GM19395 (cell line): Measurements from ENCODE around the gene STRIP1.
"Not testable (repeated sequence)": the region's sequence is repeated elsewhere in the genome, so short reads cannot be mapped to it uniquely, and the experiment has no call there.

ENCODE experiments used
- ATAC-seq: cut with Tn5 transposase; IDR thresholded peaks from one replicate; pipeline ENCODE4 v1.9.1; 2021; ENCODE audit warnings: mild to moderate bottlenecking, moderate library complexity; ENCODE audit not compliant: unreplicated experiment

The STRIP1 gene

DNA sequence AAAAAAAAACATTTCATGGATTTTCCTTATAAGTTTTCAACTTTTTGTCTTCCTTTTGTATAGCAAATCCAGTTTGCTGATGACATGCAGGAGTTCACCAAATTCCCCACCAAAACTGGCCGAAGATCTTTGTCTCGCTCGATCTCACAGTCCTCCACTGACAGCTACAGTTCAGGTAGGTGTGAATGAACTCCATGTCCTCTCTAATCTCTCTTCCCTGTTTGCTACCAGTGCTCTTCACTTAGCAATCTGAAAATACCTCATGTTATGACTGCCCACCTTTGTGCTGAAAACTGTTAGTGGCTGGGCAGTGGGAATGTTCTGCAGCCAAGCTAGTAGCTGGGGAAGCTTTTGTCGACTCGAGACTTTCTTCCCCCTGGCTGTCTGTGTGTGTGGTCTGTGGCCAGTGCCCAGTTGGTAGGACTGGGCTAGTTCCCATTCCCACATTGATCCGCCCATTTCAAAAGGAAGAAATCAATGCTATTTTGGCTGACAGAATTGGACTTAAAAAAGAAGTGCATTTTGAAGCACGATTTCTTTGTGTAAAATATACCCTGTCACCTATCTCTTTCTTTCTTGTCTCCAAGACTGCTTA lies 25.4 kb upstream of the STRIP1 start:
- no peak for ATAC-seq

DNA sequence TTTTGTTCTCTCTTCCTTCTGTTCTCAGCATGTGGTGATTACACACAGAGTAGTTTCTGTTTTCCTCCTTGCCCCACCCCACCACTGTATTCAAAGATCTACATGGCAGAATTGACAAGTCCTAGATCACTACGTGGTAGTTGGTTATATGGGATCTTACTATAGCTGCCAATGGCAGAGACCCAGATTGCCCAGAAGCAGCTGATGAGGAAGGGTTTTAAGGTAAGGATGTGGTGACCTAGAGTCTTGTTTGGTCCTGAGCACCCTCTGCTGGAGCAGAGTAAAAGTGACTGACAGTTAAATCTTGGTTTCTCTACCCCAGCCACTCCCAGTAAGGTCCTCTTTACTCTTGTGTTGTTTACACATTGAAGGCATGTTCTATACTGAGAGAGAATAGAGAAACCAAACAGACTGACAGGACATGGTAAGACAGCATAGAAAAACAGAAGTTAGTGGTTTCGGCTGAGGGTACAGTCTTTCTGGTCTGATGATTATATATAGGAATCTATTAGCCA lies 22.8 kb upstream of the STRIP1 start:
- peak; percentile 99 for ATAC-seq

DNA sequence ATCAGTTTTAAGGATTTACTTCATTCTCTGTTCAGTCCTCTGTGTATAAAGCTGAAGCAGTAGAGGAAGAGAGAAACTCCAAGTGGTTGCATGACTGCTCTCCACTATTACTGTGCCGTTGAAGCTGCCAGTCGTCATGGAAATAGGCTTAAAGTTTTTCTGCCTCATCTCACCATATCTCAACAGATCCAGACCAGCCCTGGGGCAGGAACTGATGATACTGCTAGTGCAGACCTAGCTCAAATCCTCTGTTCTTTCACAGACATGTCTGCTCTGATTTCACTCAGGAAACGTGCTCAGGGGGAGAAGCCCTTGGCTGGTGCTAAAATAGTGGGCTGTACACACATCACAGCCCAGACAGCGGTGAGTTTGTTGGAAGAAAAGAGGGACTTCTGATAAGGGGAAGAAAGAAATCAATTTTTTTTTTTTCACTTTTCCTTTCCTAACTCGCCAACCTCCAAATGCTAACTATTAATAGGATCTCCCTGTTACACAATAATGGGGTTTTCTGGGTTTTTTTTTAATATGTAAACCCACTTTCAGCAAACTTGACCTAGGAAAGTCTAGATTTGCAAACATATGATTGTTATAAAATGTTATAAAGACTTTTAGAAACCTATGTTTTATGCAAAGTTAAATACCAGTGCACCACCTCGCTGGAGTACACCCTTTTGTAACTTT lies 22.2 kb upstream of the STRIP1 start:
- peak; percentile 73 for ATAC-seq

DNA sequence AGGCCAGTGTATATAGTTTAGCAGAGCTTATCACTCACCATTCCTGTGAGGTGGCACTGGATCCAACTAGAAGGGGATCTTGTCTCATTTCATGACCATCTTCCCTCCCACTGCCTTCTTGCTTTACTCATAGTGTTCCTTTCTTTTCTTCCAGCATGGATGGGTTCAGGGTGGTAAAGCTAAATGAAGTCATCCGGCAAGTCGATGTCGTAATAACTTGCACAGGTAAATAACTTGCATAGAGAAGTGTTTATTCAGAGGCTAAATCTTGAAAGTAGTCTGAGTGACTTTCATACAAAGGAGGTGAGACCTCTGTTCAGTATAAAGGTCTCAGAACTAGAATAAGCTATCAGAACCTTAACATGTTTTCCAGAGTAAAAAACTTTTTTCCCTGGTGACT lies 16.6 kb upstream of the STRIP1 start:
- ATAC-seq, result no peak

DNA sequence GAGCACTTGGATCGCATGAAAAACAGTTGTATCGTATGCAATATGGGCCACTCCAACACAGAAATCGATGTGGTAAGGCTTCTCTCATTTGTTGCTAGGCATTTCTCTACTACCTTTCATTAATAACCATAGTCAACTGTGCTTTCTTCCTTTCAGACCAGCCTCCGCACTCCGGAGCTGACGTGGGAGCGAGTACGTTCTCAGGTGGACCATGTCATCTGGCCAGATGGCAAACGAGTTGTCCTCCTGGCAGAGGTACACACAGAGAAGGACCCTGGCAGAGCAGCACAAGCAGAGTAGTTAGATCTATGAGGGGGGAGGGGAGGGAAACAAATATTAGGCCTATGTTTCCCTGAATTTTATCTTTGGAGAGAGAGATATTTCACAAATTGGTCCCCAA lies 16.0 kb upstream of the STRIP1 start:
- no peak for ATAC-seq

DNA sequence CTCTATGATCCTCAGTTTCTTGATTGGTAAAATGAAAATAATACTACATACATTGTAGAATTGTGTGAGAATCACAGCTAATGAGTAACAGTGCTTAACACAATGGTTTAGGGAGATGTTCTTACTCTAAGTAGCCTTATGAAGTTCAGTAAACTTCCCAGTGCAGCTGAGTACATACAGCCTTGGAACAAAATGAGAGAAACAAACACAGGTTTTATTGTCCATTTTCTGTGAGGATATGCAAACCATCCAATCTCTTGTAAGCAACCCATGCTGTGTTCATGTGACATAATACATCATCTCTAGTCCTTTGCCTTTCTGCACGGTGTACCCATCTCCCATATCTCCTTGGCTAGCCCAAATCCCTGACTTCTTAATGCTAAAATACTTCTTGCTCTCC lies 14.7 kb upstream of the STRIP1 start:
- no peak for ATAC-seq

DNA sequence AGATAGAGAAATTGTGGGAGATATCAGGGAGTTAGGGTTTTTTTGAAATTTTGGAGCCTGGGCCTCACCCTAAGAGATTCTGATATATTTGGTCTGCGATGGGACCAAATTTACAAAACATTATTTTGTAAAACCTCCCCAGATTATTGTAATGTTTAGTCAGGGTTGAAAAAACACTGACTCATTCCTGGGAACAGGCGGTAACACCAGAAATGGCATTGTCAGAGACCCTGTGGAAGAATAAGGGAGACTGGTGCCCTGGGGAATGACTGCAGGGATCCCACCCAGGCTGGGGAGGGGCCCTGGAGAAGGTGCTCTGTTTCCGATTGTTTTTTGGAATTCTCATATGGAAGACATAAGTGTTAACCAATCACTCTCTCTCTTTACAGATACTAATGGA lies 13.1 kb upstream of the STRIP1 start:
- no peak for ATAC-seq

DNA sequence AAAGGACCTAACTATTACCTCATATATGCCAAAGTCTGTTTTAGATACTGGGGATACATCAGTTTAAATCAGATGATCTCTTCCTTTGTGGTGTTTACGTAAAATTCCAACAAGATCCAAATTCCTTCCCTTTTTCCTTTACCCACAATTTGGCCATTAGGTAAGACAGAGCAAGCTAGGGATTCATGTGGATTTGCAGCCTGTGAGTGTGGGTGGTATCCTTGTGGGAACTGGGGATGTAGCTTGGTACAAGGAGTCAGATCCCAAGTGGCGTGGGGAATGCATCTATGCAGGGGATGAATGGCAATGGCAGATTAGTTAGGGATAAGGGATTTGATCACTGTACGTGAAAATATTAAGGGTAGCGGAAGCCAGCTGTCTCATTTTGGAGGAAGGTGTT lies 9.8 kb upstream of the STRIP1 start:
- ATAC-seq, result no peak

DNA sequence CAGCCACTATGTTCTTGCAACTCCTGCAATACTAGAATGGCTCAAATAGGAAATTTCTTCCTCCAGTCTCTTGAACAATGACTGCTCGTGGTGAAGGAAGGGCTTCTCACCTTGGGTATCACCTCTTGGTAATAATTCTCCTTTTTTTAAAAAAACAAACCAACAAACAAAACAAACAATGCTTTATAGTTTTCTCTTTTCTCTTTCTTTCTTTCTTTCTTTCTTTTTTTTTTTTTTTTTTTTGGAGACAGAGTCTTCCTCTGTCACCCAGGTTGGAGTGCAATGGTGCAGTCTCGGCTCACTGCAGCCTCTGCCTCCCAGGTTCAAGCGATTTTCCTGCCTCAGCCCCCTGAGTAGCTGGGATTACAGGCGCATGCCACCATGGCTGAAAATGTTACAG lies 3.7 kb upstream of the STRIP1 start:
- not testable (repeated sequence) for ATAC-seq

DNA sequence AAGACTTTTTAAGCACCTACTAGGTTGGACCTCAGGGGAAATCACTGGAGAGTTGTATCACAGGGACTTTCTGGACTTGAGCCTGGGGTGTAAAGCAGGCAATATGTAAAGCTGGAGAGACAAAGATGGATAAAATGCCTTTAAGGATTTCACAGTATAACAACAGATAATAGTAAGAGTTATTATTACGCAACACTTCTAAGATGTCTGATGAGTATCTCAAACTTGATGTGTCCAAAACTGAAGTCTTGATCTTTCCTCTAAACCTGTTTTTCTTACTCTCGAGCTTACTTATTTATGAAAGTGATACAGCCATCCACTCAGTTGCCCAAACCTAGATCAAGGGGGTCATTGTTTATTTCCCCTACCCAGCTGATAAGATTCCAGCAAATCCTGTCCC lies 2.1 kb upstream of the STRIP1 start:
- no peak for ATAC-seq

DNA sequence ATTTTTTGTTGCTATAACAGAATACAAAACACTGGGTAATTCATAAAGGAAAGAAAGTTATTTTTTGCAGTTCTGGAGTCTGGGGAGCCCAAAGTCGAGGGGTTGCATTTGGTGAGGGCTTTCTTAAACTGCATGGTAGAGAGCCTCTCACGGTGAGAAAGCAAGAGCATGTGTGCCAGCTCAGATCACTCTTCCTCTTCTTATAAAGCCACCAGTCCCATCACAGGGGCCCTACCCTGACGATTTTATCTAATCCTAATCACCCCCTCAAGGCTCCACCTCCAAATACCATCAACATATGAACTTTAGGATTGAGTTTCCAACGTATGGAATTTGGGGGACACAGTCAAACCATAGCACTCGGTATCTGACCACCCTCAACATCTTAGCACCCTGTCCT lies 1.0 kb upstream of the STRIP1 start:
- no peak for ATAC-seq

DNA sequence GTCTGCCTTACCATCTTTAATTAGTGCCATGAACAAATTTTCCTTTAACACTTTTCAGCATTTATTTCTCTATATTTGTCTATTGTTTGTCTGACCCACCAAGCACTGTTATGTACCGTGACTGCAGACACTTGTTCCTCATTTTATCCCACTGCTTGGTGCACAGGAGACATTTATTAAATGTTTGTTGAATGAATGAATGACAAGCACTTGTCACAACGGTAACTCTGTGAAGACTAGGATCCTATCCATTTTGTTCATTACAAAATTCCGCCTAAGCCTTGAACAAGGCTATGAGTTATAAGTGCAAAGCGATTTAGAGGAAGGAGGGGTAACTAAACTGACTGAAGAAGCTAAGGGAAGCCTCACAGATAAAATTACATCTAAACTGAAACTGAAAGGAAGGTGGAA lies 379 bp upstream of the STRIP1 start:
- no peak for ATAC-seq

DNA sequence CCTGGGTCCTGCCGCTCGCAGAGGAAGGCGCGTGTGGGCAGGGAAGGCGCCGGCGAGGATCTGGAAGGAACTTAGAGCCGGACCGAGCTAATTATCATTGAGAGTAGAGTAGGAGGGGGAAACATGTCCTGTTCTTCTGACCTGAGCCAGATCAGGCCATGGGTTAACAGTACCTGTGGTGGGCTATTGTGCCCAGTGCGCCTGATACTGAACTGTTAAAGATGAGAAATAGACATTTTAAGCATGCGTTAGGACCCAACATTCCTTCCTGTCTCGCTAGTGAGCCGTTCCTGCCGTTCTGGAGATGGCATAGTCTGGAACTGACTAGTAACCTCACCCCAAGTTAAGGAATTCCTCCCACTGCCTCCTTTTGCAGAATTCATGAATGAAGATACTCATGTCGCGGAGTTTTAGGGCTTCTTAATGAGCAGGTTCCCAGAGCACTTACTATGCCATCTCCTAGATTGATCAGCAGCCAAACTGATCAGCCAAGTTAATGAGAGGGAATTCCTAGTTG lies 870 bp downstream of the STRIP1 start:
- peak; percentile 13 for ATAC-seq

DNA sequence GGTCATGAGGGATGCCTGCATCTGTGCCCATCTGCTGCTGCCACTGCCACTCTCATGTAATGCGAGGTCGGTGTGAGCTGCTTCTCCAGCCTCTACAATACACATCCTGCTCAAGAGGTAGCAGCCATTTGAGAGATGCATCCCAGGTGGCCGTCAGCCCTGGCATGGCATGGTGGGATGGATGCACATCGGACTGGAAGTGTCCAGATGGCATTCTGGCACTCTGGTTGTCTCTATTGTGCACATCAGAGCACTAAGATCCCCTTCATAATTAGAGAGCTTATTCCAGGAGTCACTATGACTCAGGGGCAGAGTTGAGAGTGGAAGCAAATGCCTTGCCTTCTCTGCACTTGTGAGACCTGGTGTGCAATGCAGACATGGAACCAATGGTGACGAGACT lies 3.8 kb downstream of the STRIP1 start:
- ATAC-seq, result no peak

DNA sequence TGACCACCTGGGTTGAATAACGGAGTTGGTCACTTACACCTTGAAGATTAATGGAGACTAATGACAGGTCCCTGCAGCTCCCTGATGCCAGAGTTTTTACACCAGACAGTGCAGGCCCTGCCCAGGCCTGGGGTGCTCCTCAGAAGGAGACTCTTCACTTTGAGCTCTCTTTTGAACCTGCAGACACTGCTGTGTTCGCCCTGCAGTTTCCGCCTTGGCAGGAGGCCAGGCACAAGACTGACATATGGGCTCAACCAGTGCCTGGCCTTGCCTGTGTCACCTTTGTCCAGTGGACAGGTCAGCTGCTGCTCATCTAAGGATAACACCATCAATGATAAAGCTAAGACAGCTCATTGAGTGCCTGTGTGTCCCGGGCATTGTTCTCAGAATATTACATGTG lies 5.2 kb downstream of the STRIP1 start:
- ATAC-seq, result no peak

DNA sequence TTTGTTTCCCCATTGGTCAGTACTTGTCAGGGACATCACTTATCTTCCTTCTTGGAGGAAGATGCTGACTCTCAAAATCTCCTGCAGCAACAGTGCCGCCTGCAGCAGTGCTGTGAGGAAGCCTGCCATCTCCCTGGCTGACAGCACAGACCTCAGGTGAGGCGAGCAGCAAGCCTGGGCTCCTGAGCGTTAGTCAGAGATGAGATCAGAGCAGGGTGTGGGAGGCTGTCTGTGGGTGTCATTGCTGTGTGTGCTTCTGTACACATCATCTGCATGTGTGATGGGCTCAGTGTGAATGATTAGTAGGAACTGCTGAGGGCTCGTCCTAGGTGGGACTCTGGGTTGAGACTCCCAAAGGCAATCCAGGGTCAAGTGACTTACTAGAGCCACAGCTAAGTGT lies 6.1 kb downstream of the STRIP1 start:
- no peak for ATAC-seq

DNA sequence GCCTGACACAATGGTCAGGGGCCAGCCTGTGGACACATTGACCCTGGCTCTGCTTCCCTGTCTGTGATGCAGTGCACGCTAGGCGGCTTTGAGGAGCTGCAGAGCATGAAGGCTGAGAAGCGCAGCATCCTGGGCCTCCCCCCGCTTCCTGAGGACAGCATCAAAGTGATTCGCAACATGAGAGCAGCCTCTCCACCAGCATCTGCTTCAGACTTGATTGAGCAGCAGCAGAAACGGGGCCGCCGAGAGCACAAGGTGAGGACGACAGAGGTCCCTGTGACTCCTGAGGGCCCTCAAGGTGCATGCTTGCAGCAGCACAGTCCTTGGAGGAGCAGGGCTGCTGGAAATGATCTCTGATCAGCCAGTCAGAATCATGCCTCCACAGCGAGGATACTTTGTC lies 8.6 kb downstream of the STRIP1 start:
- no peak for ATAC-seq

DNA sequence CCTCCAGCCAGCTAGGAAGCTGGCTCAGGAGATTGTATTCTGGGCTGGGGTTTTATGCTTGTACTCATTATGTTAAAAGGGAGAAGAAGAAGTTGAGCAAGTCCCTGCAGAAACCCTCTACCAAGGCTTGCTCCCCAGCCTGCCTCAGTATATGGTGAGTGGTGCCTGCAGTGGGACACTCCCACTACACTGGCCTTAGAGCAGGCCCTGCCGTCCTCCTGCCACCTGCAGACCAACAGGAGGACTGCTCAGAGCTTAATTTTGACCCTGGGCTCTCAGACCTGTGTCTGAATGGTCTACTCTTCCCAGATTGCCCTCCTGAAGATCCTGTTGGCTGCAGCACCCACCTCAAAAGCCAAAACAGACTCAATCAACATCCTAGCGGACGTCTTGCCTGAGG lies 13.0 kb downstream of the STRIP1 start:
- ATAC-seq, result no peak

DNA sequence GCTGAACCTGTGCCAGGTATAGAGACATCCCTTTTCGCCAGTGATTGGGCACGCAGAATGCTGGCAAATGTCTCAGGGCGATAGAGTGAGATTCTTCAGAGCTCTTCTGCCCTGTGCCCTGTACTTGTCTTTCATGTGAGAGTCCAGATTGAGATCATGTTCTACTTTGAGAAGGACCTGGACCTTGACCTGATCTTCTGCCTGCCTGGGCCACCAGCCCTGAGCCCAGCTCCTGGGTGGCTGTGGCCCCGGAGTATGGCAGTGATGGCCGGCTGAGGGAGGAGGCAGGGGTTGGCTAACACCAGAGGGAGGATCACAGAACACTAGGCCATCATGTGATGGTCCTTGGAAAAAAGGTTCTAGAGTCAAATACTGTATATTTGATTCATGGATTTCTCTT lies 13.8 kb downstream of the STRIP1 start:
- no peak for ATAC-seq

DNA sequence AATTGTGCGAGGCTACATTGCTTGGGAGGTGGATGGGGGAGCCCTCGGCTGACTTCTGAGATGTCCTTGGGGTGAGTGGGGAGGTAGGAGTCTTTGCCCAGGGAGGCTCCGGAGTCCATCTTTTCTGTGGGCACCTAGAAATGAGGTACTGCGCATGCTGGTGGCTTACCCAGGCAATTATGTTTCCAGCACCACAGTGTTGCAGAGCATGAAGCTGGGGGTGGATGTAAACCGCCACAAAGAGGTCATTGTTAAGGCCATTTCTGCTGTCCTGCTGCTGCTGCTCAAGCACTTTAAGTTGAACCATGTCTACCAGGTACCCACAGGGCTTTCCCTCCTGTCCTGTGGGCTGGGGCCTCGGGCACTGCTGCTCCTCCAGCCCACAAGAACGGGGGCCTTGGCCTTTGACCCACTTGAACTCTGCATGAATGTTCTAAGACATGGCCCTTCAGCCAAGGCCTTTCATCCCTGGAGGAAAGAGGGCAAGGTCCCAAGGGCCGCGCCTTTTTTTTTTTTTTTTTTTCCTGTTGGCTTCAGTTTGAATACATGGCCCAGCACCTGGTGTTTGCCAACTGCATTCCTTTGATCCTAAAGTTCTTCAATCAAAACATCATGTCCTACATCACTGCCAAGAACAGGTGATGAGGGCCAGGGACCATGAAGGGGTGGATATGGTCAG lies 14.6 kb downstream of the STRIP1 start:
- ATAC-seq, result no peak

DNA sequence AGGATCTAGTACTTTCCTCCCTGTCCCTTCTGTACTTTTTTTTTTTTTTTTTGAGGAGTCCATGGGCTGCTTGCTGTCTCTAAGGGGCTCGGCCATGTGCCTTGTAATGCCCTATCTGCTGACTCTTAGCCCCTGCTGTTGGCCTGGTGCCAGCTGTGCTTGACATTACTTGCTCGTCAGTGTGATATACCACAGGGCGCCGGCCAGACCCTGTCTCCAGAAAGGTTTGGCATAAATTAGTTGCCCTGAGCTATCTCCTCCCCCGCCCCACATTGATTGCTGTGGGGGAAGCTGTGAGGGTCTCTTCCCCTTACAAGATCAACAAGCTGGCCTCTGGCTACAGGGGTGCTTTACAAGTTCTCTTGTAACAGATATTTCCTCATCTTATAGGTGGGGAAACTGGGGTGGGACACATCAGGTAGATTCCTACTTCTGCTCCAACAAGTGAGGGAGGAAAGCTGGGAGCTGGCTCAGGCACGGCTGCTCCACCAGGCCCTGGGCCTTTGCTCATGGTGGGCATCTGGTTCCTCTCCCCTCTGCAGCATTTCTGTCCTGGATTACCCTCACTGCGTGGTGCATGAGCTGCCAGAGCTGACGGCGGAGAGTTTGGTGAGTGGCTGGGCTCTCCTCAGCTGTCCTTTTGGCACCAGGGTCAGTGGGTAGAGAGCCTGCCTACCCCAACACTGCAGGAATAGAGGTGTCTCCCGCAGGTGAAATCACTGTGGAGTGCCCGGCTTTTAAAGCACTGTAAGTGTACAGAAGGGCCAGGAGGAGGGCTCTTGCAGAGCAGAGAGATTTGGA lies 15.6 kb downstream of the STRIP1 start:
- ATAC-seq, result no peak
